Motor neuron (in vitro differentiated cells): ENCODE measurements around the gene SND1. TPM values are rescaled to one million over a fixed set of nuclear protein-coding genes. Genes with fewer than 3 reads are reported as not detected.
"Not testable (repeated sequence)": the region's sequence is repeated elsewhere in the genome, so short reads cannot be mapped to it uniquely, and the experiment has no call there.

Experiments used
- ATAC-seq, 8 experiments: fragments of 200-7000 bp; cut with Tn5 transposase; replicated peaks in 6 of 8; 2 replicates each; pipeline ENCODE4 v1.8.0; 2021; ENCODE audit warnings: mild to moderate bottlenecking in 8 of 8, moderate library complexity in 8 of 8
- H3K27ac ChIP-seq, 2 donors: fragments of 250-450 bp; sonication (Bioruptor Pico); 2 replicates each; pipeline ENCODE4 v1.9.0; 2021; ENCODE audit warnings: antibody characterized with exemption in 2 of 2, mild to moderate bottlenecking in 2 of 2, moderate library complexity in 1 of 2
- H3K4me1 ChIP-seq, 2 donors: fragments of 250-450 bp; sonication (Bioruptor Pico); replicated peaks in 1 of 2; 2 replicates each; pipeline ENCODE4 v1.6.1; 2021; ENCODE audit warnings: antibody characterized with exemption in 2 of 2, mild to moderate bottlenecking in 2 of 2, moderate library complexity in 1 of 2
- H3K4me3 ChIP-seq, 5 donors: fragments of 250-450 bp; sonication (Bioruptor Pico); 2 replicates each; pipeline ENCODE4 v1.9.0; 2021; ENCODE audit warnings: antibody characterized with exemption in 5 of 5, mild to moderate bottlenecking in 5 of 5, moderate library complexity in 4 of 5
- WGBS, 10 experiments: fragments of 450-650 bp; shearing (Covaris generic); methylation state at CpG; one replicate each; pipeline ENCODE4 v1.0.0; 2022; 5-methylcytosine and 5-hydroxymethylcytosine counted together
- in situ Hi-C, 9 experiments: fragments of 400-800 bp; cut with MboI; loops; one replicate each; pipeline ENCODE4 v1.15.0; 2021; ENCODE audit warnings: low sequenced_read_pairs in 9 of 9, low pct_unique_long_range_greater_than_20kb in 2 of 9; ENCODE audit not compliant: unreplicated experiment in 9 of 9
- total RNA-seq, 8 experiments: library from RNA; unstranded; fragments of 300-600 nt; gene quantifications; 2 replicates each; pipeline versions ENCODE4 v1.2.3 to v1.2.4, GENCODE V29; 2022

The SND1 gene
- total RNA-seq, 8 experiments from 2014 or later, result 125 to 296 (median 182) TPM

GRCh38 chr7:128105228-128106022, 453.4 kb downstream of the SND1 start:
- peak in 1 of 8 experiments; percentile 2 for ATAC-seq
- Histone ChIP-seq H3K4me1 (peaks cover 11 to 15% of the 10 kb centered on the region in 2 donors), H3K27ac (no peak overlapping the region), H3K4me3 (no peak overlapping the region)
- in situ Hi-C loops, result no loop called here
- WGBS, 10 experiments, result 33 to 97% (median 82%) methylated on average over 1 to 6 of the region's 11 CpGs; no CpG with 5 or more reads in 3 of the 10 experiments

GRCh38 chr7:128106821-128107220, 454.8 kb downstream of the SND1 start:
- Histone ChIP-seq H3K4me1 (peaks cover 9 to 10% of the 10 kb centered on the region in 2 donors), H3K4me3 (no peak overlapping the region), H3K27ac (no peak overlapping the region)
- ATAC-seq, result peak in 2 of 8 experiments; percentile 8 to 18
- in situ Hi-C loops, result no loop called here
- 0 to 80% (median 67%) methylated on average over 1 of the region's 1 CpG; no CpG with 5 or more reads in 7 of the 10 experiments for WGBS, 10 experiments

GRCh38 chr7:128107516-128107915, 455.5 kb downstream of the SND1 start:
- ATAC-seq, H3K27ac ChIP-seq, H3K4me3 ChIP-seq, H3K4me1 ChIP-seq, in situ Hi-C loops: not testable (repeated sequence)
- no CpG with 5 or more reads among the region's 12 CpGs for WGBS, 10 experiments

- in situ Hi-C loops, result no loop called here
- WGBS, 10 experiments, result 83 to 100% (median 100%) methylated on average over 1 to 2 of the region's 7 CpGs; no CpG with 5 or more reads in 6 of the 10 experiments
- ATAC-seq, result no peak
Measured at GRCh38 chr7:128108129-128108528, 456.1 kb downstream of the SND1 start.

GRCh38 chr7:128108641-128109423, 456.8 kb downstream of the SND1 start:
- Histone ChIP-seq H3K27ac (no peak overlapping the region), H3K4me3 (no peak overlapping the region), H3K4me1 (peaks cover 3 to 9% of the 10 kb centered on the region in 2 donors)
- no peak for ATAC-seq
- in situ Hi-C loops, result no loop called here
- WGBS, 10 experiments, result 0 to 90% (median 74%) methylated on average over 1 to 10 of the region's 11 CpGs; no CpG with 5 or more reads in 3 of the 10 experiments

More at GRCh38 chr7:128108129-128108528, 456.1 kb downstream of the SND1 start:
- Histone ChIP-seq H3K4me1 (peaks cover 3 to 9% of the 10 kb centered on the region in 2 donors), H3K27ac (no peak overlapping the region), H3K4me3 (no peak overlapping the region)

GRCh38 chr7:128109424-128109969, 457.5 kb downstream of the SND1 start:
- H3K27ac ChIP-seq, H3K4me1 ChIP-seq, H3K4me3 ChIP-seq, ATAC-seq, in situ Hi-C loops: not testable (repeated sequence)
- WGBS, 10 experiments, result 37 to 93% (median 78%) methylated on average over 2 to 9 of the region's 12 CpGs; no CpG with 5 or more reads in 2 of the 10 experiments

GRCh38 chr7:128110641-128111364, 458.8 kb downstream of the SND1 start:
- Histone ChIP-seq H3K4me1 (no peaks in the 10 kb centered on the region), H3K27ac (no peak overlapping the region), H3K4me3 (no peak overlapping the region)
- no peak for ATAC-seq
- in situ Hi-C loops, result no loop called here
- WGBS, 10 experiments, result 92% methylated on average over 2 of the region's 2 CpGs; no CpG with 5 or more reads in 9 of the 10 experiments

GRCh38 chr7:128112018-128112780, 460.2 kb downstream of the SND1 start:
- no peaks in the 10 kb centered on the region for H3K4me1 ChIP-seq
- no peak overlapping the region for H3K27ac ChIP-seq
- WGBS, 10 experiments, result 42 to 100% (median 89%) methylated on average over 1 to 10 of the region's 19 CpGs; no CpG with 5 or more reads in 3 of the 10 experiments
- in situ Hi-C loops, result no loop called here
- ATAC-seq, result peak in 4 of 8 experiments; percentile 5 to 16 (median 8)
- no peak overlapping the region for H3K4me3 ChIP-seq

GRCh38 chr7:128112781-128113221, 460.8 kb downstream of the SND1 start:
- 17 to 100% (median 40%) methylated on average over 1 to 2 of the region's 4 CpGs; no CpG with 5 or more reads in 5 of the 10 experiments for WGBS, 10 experiments

GRCh38 chr7:128113839-128114238, 461.8 kb downstream of the SND1 start:
- ATAC-seq, result no peak
- H3K27ac ChIP-seq, result no peak overlapping the region

More at GRCh38 chr7:128112781-128113221, 460.8 kb downstream of the SND1 start:
- Histone ChIP-seq H3K27ac (no peak overlapping the region), H3K4me1 (no peaks in the 10 kb centered on the region), H3K4me3 (no peak overlapping the region)
- in situ Hi-C loops, result no loop called here
- peak in 5 of 8 experiments; percentile 13 to 28 (median 25) for ATAC-seq

GRCh38 chr7:128114806-128115205, 462.8 kb downstream of the SND1 start:
- peak in 1 of 8 experiments; percentile 9 for ATAC-seq
- Histone ChIP-seq H3K4me3 (no peak overlapping the region), H3K4me1 (no peaks in the 10 kb centered on the region), H3K27ac (no peak overlapping the region)
- in situ Hi-C loops, result no loop called here
- WGBS, 10 experiments, result 71 to 100% (median 82%) methylated on average over 1 to 6 of the region's 7 CpGs; no CpG with 5 or more reads in 5 of the 10 experiments

More at GRCh38 chr7:128113839-128114238, 461.8 kb downstream of the SND1 start:
- in situ Hi-C loops, result no loop called here
- Histone ChIP-seq H3K4me3 (no peak overlapping the region), H3K4me1 (no peaks in the 10 kb centered on the region)
- WGBS, 10 experiments, result 53 to 100% (median 83%) methylated on average over 1 to 4 of the region's 4 CpGs; no CpG with 5 or more reads in 4 of the 10 experiments
